GM18951 (cell line): ENCODE results near the gene LRRC27.

Experiments
- POLR2A ChIP-seq: IDR thresholded peaks from 4 replicates; pipeline ENCODE4 v1.6.1; 2011; ENCODE audit warnings: mild to moderate bottlenecking; ENCODE audit not compliant: insufficient read length, insufficient read depth; ENCODE audit errors: extremely low read depth
- in situ Hi-C: fragments of 300-500 bp; cut with MboI; formaldehyde crosslinking; loops from one replicate; pipeline ENCODE4 v1.12.0; 2022; ENCODE audit warnings: low sequenced_read_pairs, mixed read lengths, inconsistent platforms; ENCODE audit not compliant: unreplicated experiment

Gene LRRC27

GRCh38 chr10:132404169-132404880 is 72.3 kb downstream of the LRRC27 start:
- in situ Hi-C loops: no loop called here
- TF ChIP-seq POLR2A: no peak

GRCh38 chr10:132404911-132405462 is 73.0 kb downstream of the LRRC27 start:
- no peak for TF ChIP-seq POLR2A

GRCh38 chr10:132405463-132405991 is 73.5 kb downstream of the LRRC27 start:
- in situ Hi-C loops: no loop called here
- no peak for TF ChIP-seq POLR2A

More at GRCh38 chr10:132404911-132405462, 73.0 kb downstream of the LRRC27 start:
- in situ Hi-C loops: no loop called here

GRCh38 chr10:132406181-132406580 is 74.2 kb downstream of the LRRC27 start:
- no peak for TF ChIP-seq POLR2A
- in situ Hi-C loops: no loop called here

GRCh38 chr10:132406750-132407149 is 74.8 kb downstream of the LRRC27 start:
- no peak for TF ChIP-seq POLR2A

GRCh38 chr10:132407243-132407746 is 75.3 kb downstream of the LRRC27 start:
- TF ChIP-seq POLR2A: no peak
- in situ Hi-C loops: no loop called here

More at GRCh38 chr10:132406750-132407149, 74.8 kb downstream of the LRRC27 start:
- in situ Hi-C loops: no loop called here

- TF ChIP-seq POLR2A: no peak
- in situ Hi-C loops: no loop called here
Observed at GRCh38 chr10:132407846-132408278, 75.9 kb downstream of the LRRC27 start.

- no peak for TF ChIP-seq POLR2A
- in situ Hi-C loops: no loop called here
Observed at GRCh38 chr10:132408367-132408781, 76.4 kb downstream of the LRRC27 start.

- TF ChIP-seq POLR2A: no peak
- in situ Hi-C loops: no loop called here
Observed at GRCh38 chr10:132408823-132409666, 77.1 kb downstream of the LRRC27 start.

GRCh38 chr10:132409667-132410028 is 77.7 kb downstream of the LRRC27 start:
- TF ChIP-seq POLR2A: no peak
- in situ Hi-C loops: no loop called here

GRCh38 chr10:132410056-132410778 is 78.2 kb downstream of the LRRC27 start:
- in situ Hi-C loops: no loop called here
- TF ChIP-seq POLR2A: no peak

- in situ Hi-C loops: no loop called here
- no peak for TF ChIP-seq POLR2A
Observed at GRCh38 chr10:132410779-132411532, 79.0 kb downstream of the LRRC27 start.
